NCI-H146 treated with DMSO at 0.1 percent for 48 hours (cell line): ENCODE data around the gene SIL1.
"Not testable (repeated sequence)": the region's sequence is repeated elsewhere in the genome, so short reads cannot be mapped to it uniquely, and the experiment has no call there.

ENCODE experiments used
- DNase-seq: peaks from one replicate; lab custom pipeline; 2025; ENCODE audit not compliant: unreplicated experiment; lab: John Stamatoyannopoulos, UW

Gene SIL1

DNA sequence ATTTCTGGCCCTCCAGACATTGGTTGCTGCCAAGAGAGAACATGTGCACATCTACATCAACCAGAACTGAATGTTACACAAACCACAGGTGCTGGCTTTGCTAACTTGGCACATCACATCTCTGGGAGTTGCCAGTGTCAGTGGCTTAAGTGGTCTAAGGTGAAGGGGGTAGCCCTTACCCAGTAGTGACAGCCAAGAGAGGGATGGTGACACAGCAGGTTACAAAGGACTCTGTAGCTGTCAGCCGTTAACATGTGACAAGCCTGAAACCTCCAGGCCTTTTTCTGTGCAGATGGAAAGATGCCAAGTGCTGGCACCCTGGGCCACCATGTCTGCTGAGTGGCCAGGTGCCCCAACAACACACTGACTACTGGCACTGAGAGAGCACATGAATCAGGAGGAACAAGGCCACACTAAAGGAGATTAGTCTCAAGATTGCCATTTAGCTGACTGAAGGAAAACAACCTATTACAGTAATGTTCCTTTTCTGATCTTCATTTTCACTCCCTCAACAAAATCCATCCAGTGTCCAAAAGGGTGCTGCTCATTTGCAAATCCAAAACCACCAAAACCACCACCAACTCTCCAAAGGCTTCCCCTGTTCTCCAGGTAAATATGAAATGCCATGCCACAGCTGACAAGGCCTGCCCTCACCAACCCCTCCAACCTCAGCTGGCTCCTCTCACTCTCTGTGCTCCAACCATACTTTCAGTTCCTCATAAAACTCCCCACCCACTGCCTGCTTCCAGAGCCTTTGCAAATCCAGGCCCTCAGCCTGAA, 20.2 kb downstream of the SIL1 start:
- DNase-seq, result no peak

- not testable (repeated sequence) for DNase-seq
Measured at GRCh38 chr5:139177281-139177680, 20.9 kb downstream of the SIL1 start.

GRCh38 chr5:139174382-139174781, 23.8 kb downstream of the SIL1 start:
- not testable (repeated sequence) for DNase-seq

- DNase-seq, result no peak
Measured at GRCh38 chr5:139171779-139172404, 26.3 kb downstream of the SIL1 start.

DNA sequence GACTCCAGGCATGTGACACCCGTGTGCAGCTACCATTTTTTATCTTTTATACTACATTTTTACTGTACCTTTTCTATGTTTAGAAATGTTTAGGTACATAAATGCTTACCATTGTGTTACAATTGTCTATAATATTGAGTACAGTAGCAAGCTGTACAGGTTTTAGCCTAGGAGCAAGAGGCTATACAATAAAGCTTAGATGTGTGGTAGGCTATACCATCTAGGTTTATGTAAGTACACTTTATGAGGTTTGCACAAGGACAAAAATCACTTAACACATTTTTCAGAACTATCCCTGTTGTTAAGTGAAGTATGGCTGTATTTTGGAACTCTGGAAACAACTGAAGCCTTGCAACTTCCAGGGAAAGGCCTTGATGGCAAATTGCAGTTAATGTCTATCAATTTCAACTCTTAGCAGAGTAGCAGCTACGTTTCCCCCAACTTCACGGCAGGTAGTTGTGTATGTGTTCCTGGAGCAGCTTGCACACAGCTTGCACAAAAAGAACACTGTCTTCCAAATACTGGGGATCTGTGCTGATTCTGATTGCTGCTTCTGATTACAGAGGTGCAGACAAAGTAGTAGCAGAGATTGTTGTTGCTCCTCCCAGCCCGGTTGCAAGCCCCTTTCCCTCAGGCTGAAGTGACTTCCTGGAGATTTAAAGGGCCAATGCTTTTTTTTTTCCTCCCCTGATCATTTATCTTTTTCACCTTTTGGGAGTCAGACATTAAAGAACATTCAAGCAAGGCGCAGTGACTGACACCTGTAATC, 30.0 kb downstream of the SIL1 start:
- DNase-seq, result no peak

GRCh38 chr5:139167533-139167932, 30.6 kb downstream of the SIL1 start:
- no peak for DNase-seq

- DNase-seq, result no peak
Measured at GRCh38 chr5:139167063-139167462, 31.1 kb downstream of the SIL1 start.

DNA sequence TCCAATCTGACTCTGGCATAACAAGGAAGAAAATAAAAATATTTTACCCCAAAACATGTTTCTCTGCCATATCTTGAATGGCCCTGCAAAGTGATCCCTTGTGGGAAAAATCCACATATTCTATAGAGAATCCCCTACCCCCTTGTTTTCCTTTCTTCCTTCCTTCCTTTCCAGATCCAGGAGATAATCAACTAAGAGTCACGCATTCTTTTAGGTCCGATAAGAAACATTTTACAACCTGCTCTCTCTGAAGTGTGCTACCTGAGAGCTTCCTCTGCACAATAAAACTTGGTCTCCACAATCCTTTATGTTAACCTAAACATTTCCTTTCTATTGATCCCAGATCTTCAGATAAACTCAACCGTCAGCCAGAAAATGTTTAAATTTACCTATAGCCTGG, 33.3 kb downstream of the SIL1 start:
- not testable (repeated sequence) for DNase-seq

DNA sequence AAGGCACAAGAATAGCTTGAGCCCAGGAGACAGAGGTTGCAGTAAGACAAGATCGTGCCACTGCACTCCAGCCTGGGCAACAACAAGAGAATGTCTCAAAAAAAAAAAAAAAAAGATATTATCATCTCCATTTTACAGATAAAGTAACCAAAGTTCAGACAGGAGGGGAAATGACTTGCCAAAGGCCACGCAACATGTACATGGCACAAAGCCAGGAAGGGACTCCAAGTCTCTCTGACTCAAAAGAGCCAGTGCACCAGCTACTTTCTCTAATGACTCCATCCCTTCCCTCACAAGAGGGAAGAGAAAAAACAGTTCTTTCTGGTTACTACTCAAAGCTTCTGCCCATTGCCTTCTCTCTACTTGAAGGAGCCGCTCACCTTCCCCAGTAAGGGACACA, 34.1 kb downstream of the SIL1 start:
- no peak for DNase-seq

- DNase-seq, result peak; percentile 24
Measured at GRCh38 chr5:139162448-139162847, 35.7 kb downstream of the SIL1 start.

DNA sequence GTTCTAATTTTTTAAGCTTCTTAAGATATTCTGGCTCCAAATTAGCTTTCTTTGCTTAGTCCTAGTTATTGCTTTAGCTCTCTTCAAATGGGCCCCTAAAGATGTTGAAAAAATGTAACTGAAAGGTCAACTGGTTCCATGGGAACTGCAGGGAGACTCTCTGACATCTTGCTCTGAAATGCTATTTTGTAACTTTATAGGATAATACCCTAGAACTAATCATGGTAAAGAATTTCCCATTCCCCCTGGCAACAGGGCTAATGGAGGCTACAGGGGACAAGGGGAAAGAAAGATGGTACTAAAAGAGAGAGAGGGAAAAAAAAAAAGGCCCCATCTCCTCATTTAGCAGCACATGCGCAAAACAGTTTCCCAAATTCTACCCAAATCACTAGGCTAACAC, 39.4 kb downstream of the SIL1 start:
- no peak for DNase-seq

GRCh38 chr5:139157556-139157955, 40.6 kb downstream of the SIL1 start:
- no peak for DNase-seq

GRCh38 chr5:139156814-139157213, 41.4 kb downstream of the SIL1 start:
- DNase-seq, result no peak

DNA sequence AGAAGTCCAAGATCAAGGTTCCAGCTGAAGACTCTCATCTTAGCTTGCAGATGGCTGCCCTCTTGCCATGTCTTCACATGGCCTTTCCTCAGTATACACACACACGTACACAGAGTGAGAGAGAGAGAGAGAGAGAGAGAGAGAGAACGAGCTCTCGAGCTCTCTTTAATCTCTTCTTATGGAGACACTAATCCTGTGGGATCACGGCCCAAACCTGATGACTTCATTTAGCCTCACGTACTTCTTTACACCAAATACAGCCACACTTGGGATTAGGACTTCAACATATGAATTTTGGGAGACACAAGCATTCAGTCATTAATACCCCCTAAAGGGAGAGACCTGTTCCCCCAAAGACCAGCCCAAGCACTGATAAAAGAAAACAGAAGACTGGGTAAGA, 42.8 kb downstream of the SIL1 start:
- no peak for DNase-seq

DNA sequence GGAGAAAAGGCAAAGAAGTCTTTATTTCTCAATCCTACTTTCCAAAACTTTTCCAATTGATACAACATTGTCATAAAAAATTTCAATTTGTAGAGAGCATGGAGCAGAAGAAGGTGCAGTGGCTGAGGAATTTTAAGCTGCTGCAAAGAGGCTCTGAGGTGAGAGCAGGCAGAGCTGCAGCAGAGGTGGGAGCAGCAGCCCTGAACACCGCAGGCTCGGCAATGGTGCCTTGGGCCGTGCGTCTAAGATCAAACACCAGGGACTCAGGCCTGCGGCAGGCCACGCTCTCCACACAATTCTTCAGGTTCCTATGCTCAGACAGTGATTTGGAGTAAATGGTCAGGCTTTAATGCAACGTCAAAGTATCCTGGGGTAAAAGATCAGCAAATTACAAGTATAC, 46.3 kb downstream of the SIL1 start:
- no peak for DNase-seq

DNA sequence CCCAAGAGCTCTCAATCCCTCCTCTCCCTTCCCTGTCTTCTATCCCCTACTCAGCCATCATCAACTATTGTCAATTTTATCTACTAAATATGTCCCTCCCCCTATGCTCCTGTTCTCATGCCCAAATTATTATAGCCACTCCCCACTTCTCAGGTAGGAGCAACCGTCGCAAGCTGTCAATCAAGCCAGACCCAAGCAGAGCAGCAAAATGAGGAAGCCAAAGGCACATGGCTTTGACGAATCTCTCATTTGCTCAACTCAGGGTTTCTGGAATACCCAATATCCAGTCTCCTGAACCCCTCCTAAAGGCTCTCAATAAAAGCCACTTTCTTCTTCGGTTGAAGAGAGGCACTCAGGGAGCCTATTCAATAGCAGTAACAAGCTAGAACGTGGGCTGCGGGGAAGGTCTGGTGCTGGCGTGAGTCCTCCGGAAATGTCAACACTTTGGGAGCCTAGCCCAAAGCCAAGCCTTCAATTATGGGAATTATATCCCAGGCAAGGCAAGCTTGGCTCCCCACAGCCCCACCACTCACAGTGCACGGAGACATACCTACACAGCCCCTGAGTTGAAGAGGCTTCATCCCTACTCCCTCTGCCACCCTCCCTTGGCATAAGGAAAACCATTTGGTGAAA, 47.7 kb downstream of the SIL1 start:
- no peak for DNase-seq

GRCh38 chr5:139149477-139150199, 48.5 kb downstream of the SIL1 start:
- no peak for DNase-seq

GRCh38 chr5:139148986-139149385, 49.2 kb downstream of the SIL1 start:
- DNase-seq, result no peak

- DNase-seq, result no peak
Measured at GRCh38 chr5:139148306-139148705, 49.9 kb downstream of the SIL1 start.

DNA sequence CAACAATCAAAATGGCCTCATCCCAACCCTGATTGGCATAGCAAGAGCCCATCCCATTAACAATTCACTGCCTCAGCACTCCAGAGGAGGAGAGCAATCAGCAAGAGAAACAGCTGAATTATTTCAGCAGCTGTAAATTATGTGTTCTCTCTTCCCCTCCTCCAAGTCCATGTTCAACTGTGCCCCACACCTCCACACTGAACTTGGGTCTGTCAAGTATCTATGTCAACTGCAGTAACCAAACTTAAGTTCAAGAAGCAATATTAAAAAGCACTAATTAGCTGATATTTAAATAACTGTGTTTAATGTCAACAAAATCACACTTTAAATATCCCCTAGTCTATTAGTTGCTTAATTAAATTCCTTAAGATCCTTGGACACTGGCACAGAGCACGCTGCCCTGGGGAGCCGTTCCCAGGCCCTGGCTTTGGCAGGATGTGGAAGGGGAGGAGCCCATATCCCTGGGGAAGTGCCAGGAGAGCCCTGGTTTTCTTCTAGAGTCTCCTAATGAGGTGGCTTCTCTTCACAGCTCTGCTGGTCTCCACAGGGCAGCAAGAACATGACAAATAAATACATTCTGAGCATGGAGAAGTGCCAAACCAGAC, 50.6 kb downstream of the SIL1 start:
- DNase-seq, result no peak
